Measurements from ENCODE around the gene DPH3.

- TF ChIP-seq CREB1 (CRISPR knock-in tag; IDR thresholded peaks at IDR 0.05; ENCODE audit: low read depth) (no peak), CTCF (conservative IDR thresholded peaks at IDR 0.05; ENCODE audit: low read depth in 2 of 2) (no peak), EZH2phosphoT487 (IDR thresholded peaks at IDR 0.05; ENCODE audit: unreplicated experiment) (no peak), EZH2 (IDR thresholded peaks at IDR 0.05; ENCODE audit: low read depth, unreplicated experiment) (no peak), REST (IDR thresholded peaks at IDR 0.05; ENCODE audit: unreplicated experiment) (no peak)
Observed at GRCh38 chr3:16233806-16234205, 30.9 kb downstream of the DPH3 start.
